ENCODE data around the gene FUT4. TPM values are rescaled to one million over a fixed set of nuclear protein-coding genes. Genes with fewer than 3 reads are reported as not detected.

The FUT4 gene
- total RNA-seq, 2 donors from 2014 or later, result 5.2 to 6.5 TPM

DNA sequence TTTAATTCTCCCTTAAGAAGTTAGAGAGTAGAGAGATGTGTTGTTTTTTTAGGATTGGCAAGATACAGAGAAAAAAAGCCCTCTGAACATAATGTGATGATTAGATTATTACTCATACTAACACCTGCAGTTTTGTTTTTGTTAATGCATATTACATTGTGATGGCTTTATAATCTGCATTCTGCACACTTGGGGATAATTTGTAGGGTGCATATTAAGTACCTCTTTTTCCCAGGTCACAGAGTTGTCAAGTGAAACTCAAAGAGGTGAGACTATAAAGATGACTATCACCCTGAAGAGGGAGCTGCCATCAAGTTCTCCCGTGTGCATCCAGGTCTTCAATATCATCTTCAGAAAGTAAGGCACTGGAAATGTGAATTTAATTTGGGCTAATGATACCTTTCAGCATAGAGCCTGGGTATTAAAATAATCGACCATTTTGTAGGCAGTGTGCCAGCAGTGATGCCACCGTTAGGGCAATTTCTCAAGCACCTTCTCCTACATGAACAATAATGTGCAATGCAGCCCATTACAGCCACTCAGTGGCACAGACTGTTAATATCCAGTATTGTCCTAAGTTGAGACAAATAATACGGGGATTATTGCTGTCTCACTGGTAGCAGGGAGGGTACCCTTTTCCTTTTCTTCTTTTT lies 39.6 kb downstream of the FUT4 start:
- no peaks in the 10 kb centered on the region for H3K9me3 ChIP-seq
- no peak overlapping the region for H3K4me3 ChIP-seq
- DNase-seq (ENCODE audit: low spot score), result no peak
- TF ChIP-seq POLR2AphosphoS5 (IDR thresholded peaks at IDR 0.05) (no peak), POLR2A (IDR thresholded peaks at IDR 0.05) (no peak), CTCF (IDR thresholded peaks at IDR 0.05) (no peak)
- intact Hi-C loops (cut with DNase I), result no loop called here
- 62% methylated on average over 4 of the region's 4 CpGs for WGBS
- H3K27me3 ChIP-seq (replicated peaks; ENCODE audit: insufficient read depth), result no peaks in the 10 kb centered on the region
- H3K4me1 ChIP-seq (replicated peaks), result no peaks in the 10 kb centered on the region
- H3K36me3 ChIP-seq, result no peaks in the 10 kb centered on the region
- no peak overlapping the region for H3K27ac ChIP-seq

DNA sequence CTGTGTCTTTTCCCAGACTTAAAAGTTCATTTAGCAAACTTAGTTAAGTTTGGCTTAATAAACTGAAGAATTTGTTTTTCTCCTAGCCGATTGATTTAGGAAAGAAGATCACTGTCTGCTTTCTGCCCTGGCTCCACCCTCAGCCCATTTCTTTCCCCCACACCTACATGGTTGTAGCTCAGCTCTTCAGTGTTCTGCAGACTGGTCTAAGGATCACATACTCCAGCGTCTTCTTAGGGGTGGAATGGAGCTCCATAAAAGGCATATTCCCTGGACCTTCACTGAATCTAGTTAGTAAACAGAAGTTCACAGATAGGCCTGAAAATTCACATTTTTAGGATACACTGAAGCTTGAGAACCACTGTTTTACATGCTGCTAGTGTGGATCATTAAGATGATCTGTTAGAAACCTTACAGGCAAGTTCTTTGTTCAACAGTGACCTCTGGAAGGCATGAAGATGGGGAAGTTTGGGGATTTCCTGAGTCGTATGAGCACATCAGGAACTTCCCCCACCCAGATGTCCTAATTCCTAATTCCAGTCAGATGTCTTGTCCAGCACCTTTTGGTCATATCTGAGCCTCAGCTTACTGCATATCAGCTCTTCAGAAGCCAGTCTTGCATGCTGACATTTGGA lies 40.3 kb downstream of the FUT4 start:
- Histone ChIP-seq H3K4me3 (no peak overlapping the region), H3K4me1 (replicated peaks) (no peaks in the 10 kb centered on the region), H3K36me3 (no peaks in the 10 kb centered on the region), H3K27me3 (replicated peaks; ENCODE audit: insufficient read depth) (no peaks in the 10 kb centered on the region), H3K27ac (no peak overlapping the region), H3K9me3 (no peaks in the 10 kb centered on the region)
- intact Hi-C loops (cut with DNase I), result no loop called here
- DNase-seq (ENCODE audit: low spot score), result no peak
- 58% methylated on average over 3 of the region's 3 CpGs for WGBS
- no peak for TF ChIP-seq POLR2AphosphoS5 (IDR thresholded peaks at IDR 0.05)
- no peak for TF ChIP-seq POLR2A (IDR thresholded peaks at IDR 0.05)
- TF ChIP-seq CTCF (IDR thresholded peaks at IDR 0.05), result no peak

GRCh38 chr11:94584978-94585377 lies 41.3 kb downstream of the FUT4 start:
- H3K4me1 ChIP-seq (replicated peaks), result no peaks in the 10 kb centered on the region
- no peaks in the 10 kb centered on the region for H3K27me3 ChIP-seq (replicated peaks; ENCODE audit: insufficient read depth)
- TF ChIP-seq CTCF (IDR thresholded peaks at IDR 0.05) (no peak), POLR2AphosphoS5 (IDR thresholded peaks at IDR 0.05) (no peak), POLR2A (IDR thresholded peaks at IDR 0.05) (no peak)
- H3K4me3 ChIP-seq, result no peak overlapping the region
- 98% methylated on average over 5 of the region's 5 CpGs for WGBS
- no peak overlapping the region for H3K27ac ChIP-seq
- no peak for DNase-seq (ENCODE audit: low spot score)
- H3K36me3 ChIP-seq, result no peaks in the 10 kb centered on the region
- intact Hi-C loops (cut with DNase I), result no loop called here
- no peaks in the 10 kb centered on the region for H3K9me3 ChIP-seq

DNA sequence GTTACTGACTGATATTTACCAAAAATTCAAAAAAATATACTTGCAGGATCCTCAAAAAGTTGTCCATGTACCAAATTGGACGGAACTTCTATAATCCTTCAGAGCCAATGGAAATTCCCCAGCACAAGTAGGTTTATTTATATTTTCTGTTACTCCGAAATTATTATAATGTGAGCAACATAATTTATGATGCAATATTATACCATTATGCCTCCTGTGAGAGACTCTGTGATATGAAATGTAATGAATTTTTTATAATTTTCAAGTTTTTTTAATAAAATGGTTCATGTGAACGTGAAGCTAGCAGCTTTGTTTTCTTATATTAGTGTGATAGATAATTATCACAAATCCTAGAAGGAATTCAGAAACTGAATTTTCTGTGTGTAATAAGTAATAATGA lies 41.7 kb downstream of the FUT4 start:
- Histone ChIP-seq H3K27me3 (replicated peaks; ENCODE audit: insufficient read depth) (no peaks in the 10 kb centered on the region), H3K4me3 (no peak overlapping the region), H3K4me1 (replicated peaks) (no peaks in the 10 kb centered on the region), H3K9me3 (no peaks in the 10 kb centered on the region), H3K36me3 (no peaks in the 10 kb centered on the region), H3K27ac (no peak overlapping the region)
- WGBS, result 88% methylated on average over 3 of the region's 3 CpGs
- TF ChIP-seq CTCF (IDR thresholded peaks at IDR 0.05) (no peak), POLR2AphosphoS5 (IDR thresholded peaks at IDR 0.05) (no peak), POLR2A (IDR thresholded peaks at IDR 0.05) (no peak)
- no peak for DNase-seq (ENCODE audit: low spot score)
- intact Hi-C loops (cut with DNase I), result no loop called here

GRCh38 chr11:94586546-94586945 lies 42.8 kb downstream of the FUT4 start:
- H3K9me3 ChIP-seq, result no peaks in the 10 kb centered on the region
- H3K36me3 ChIP-seq, result no peaks in the 10 kb centered on the region
- no peak overlapping the region for H3K27ac ChIP-seq
- no peaks in the 10 kb centered on the region for H3K4me1 ChIP-seq (replicated peaks)
- H3K4me3 ChIP-seq, result no peak overlapping the region
- no peak for DNase-seq (ENCODE audit: low spot score)
- WGBS, result 53% methylated on average over 5 of the region's 5 CpGs
- TF ChIP-seq CTCF (IDR thresholded peaks at IDR 0.05) (no peak), POLR2AphosphoS5 (IDR thresholded peaks at IDR 0.05) (no peak), POLR2A (IDR thresholded peaks at IDR 0.05) (no peak)
- intact Hi-C loops (cut with DNase I), result no loop called here
- no peaks in the 10 kb centered on the region for H3K27me3 ChIP-seq (replicated peaks; ENCODE audit: insufficient read depth)
